Measurements from ENCODE around the gene GPHA2.

The GPHA2 gene

GRCh38 chr11:64887234-64887756 is 48.4 kb downstream of the GPHA2 start:
- no peak for DNase-seq
- Histone ChIP-seq H3K27ac (ENCODE audit: insufficient read depth, low read length, poor library complexity, severe bottlenecking) (peak overlapping the region; percentile 7), H3K9me3 (ENCODE audit: control insufficient read depth, low read length) (no peaks in the 10 kb centered on the region), H3K4me1 (ENCODE audit: control insufficient read depth, insufficient read depth, low read length, poor library complexity, severe bottlenecking) (peaks cover 21% of the 10 kb centered on the region), H3K27me3 (replicated peaks; ENCODE audit: control insufficient read depth, insufficient read depth, low read length, poor library complexity, severe bottlenecking) (no peaks in the 10 kb centered on the region), H3K36me3 (ENCODE audit: control insufficient read depth, insufficient read depth, low read length) (no peaks in the 10 kb centered on the region), H3K4me3 (ENCODE audit: insufficient read depth, low read depth, low read length, poor library complexity, severe bottlenecking) (no peak overlapping the region)

- no peaks in the 10 kb centered on the region for H3K27me3 ChIP-seq (replicated peaks; ENCODE audit: control insufficient read depth, insufficient read depth, low read length, poor library complexity, severe bottlenecking)
- peak overlapping the region; percentile 65 for H3K27ac ChIP-seq (ENCODE audit: insufficient read depth, low read length, poor library complexity, severe bottlenecking)
- H3K36me3 ChIP-seq (ENCODE audit: control insufficient read depth, insufficient read depth, low read length): no peaks in the 10 kb centered on the region
- peaks cover 24% of the 10 kb centered on the region for H3K4me1 ChIP-seq (ENCODE audit: control insufficient read depth, insufficient read depth, low read length, poor library complexity, severe bottlenecking)
- H3K4me3 ChIP-seq (ENCODE audit: insufficient read depth, low read depth, low read length, poor library complexity, severe bottlenecking): no peak overlapping the region
- H3K9me3 ChIP-seq (ENCODE audit: control insufficient read depth, low read length): no peaks in the 10 kb centered on the region
- DNase-seq: peak in 1 of 3 donors; percentile 21
Measured at GRCh38 chr11:64885367-64886286, 50.1 kb downstream of the GPHA2 start.

Measured in effector memory CD4-positive, alpha-beta T cell (primary cell).